HG03442 (cell line): Measurements from ENCODE around the gene FAM3B.
"Not testable (repeated sequence)": the region's sequence is repeated elsewhere in the genome, so short reads cannot be mapped to it uniquely, and the experiment has no call there.

Experiments used
- ATAC-seq: cut with Tn5 transposase; IDR thresholded peaks from one replicate; pipeline ENCODE4 v1.9.1; 2021; ENCODE audit warnings: mild to moderate bottlenecking, moderate library complexity; ENCODE audit not compliant: unreplicated experiment

Gene FAM3B

GRCh38 chr21:41316200-41317062 lies at the start of gene FAM3B:
FAM3B (plus strand) TSS chr21:41316801; CDS start chr21:41316880, 79 bp downstream.
- no peak for ATAC-seq

DNA sequence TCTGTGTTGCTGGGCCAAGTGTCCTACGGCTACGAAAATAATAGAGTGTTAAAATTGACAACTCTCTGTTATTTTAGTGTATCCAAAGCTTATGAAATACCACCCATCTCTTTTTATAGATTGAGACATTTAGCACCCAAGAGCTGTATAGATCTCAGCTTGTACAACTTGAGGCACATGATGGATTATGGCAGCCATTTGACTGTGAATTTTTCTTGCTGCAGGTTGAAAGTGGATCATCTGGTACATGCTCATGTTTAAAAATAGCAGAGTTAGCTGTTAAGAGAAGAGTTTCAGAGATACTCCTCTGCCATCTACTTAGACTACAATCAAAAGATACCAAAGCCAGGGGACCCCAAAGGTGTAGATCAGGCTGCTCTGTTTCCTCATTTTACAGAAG lies 49.3 kb upstream of the FAM3B start:
- no peak for ATAC-seq

GRCh38 chr21:41269535-41269934 lies 47.1 kb upstream of the FAM3B start:
- ATAC-seq: no peak

GRCh38 chr21:41277196-41277595 lies 39.4 kb upstream of the FAM3B start:
- no peak for ATAC-seq

- no peak for ATAC-seq
Observed at GRCh38 chr21:41277846-41278245, 38.8 kb upstream of the FAM3B start.

DNA sequence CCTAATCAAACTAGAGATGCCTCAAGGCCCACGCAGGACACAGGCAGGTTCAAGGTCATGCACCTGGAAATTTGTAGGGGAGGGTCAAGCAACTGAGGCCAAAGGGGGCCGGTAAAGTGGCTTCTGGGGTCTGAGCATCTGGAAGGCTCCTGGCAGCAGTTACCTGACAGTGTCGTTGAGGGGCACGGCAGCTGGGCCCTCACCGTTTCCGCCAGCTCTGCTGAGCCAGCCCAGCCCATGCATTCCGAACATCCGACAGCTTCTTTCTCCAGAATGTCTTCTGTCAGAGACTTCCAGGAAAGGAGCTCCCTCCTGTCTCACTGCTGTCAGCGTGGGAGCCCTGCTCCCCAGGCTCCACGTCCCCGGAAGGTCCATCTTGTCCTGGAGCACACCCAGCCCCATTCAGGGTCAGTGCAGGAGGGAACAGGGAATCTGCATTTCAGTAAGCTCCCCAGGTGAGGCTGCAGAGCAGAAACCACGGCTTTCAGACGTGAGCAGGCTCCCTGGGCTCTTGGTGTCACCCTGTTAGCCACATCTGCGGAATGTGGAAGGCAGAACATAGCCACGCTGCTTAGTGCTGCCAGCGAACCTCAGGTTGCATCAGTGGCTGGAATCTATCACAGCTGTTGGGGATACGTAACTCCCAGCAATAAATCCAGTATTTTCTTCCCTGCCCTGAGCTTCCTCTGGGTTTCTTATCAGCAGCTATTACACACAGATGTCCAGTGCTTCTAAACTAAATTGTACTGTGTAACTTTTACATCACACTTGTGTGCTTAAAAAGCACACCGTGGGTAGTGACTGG lies 36.3 kb upstream of the FAM3B start:
- ATAC-seq: no peak

- ATAC-seq: no peak
Observed at GRCh38 chr21:41282412-41282811, 34.2 kb upstream of the FAM3B start.

- no peak for ATAC-seq
Observed at GRCh38 chr21:41283211-41283818, 33.3 kb upstream of the FAM3B start.

- no peak for ATAC-seq
Observed at GRCh38 chr21:41289431-41289830, 27.2 kb upstream of the FAM3B start.

GRCh38 chr21:41290106-41290799 lies 26.3 kb upstream of the FAM3B start:
- ATAC-seq: no peak

GRCh38 chr21:41294548-41295231 lies 21.9 kb upstream of the FAM3B start:
- no peak for ATAC-seq

- no peak for ATAC-seq
Observed at GRCh38 chr21:41295721-41296254, 20.8 kb upstream of the FAM3B start.

- ATAC-seq: no peak
Observed at GRCh38 chr21:41302976-41303375, 13.6 kb upstream of the FAM3B start.

DNA sequence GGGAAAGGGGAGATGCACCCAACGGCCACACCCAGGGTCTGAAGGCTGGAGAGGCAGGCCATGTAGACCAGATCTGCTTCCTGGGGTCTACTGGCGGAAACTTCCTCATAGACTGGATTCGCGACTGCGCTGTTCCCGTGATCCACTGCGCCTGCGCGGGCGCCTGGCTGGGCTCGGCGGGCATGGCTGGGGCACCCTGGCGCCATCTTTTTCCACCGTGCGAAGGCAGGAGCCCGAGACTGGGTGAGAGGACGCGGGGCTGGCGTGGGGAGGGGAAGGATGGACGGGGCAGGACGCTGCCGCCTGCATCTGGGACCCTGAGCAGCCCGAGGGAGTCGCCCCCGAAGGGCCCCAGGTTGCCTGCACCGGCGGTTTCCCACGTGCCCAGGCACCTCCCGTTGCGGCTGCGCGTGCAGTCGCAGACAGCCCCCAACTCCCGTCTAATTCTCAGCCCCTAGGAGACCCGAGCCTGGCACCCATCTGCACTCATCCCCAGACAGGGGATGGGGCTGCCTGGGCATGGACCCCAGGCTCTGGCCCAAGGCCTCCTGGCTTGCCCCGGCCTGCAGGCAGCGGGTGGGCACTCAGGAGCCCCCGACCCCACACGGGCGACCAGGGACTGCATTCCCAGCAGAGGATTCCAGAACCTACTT lies 12.4 kb upstream of the FAM3B start:
- ATAC-seq: no peak

- ATAC-seq: no peak
Observed at GRCh38 chr21:41307219-41307618, 9.4 kb upstream of the FAM3B start.

DNA sequence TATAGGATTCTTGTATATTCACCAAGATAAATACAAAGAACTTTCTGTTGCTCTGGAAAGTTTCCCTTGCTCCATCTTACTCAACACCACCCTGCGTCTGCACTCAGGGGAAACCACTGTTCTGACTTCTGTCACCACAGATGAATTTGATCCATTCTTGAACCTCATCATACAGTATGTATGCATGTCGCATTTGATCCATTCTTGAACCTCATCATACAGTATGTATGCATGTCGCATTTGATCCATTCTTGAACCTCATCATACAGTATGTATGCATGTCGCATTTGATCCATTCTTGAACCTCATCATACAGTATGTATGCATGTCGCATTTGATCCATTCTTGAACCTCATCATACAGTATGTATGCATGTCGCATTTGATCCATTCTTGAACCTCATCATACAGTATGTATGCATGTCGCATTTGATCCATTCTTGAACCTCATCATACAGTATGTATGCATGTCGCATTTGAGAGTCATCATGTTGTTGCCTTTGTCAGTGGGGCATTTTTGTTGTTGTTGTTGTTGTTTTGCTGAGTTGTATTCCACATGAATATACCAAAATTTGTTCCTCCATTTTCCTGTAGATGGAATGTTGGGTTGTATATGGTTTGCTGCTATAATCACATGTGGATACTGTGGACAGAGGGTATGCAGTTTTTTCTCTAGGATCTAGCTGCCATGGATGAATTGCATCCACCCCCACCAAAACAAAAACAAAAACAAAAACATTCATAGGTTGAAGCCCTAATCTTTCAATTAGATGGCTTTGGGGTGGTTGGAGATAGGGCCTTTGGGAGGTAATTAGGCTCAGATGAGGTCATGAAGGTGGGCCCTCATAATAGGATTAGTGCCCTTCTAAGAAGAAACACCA lies 3.1 kb upstream of the FAM3B start:
- ATAC-seq: not testable (repeated sequence)

DNA sequence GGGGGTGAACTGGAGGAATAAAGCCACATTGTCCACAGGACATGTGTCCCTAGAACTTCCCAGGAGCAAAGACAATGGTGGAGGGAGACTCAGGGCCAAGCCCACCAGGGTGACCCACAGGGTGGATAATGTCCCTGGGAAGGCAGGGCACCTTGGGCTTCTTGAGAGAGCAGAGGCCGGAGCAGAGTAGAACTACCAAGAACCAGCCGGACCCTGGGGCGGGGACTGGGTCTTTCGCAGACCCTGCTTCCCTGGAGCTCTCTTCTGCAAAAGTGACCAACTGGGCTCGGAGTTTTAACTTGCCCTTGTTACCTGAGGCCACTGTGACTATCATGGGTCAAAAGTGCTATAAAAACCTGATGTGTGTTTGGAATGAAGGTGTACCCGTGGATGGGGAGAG lies 875 bp upstream of the FAM3B start:
- no peak for ATAC-seq

GRCh38 chr21:41317063-41317392 lies 427 bp downstream of the FAM3B start:
- no peak for ATAC-seq

GRCh38 chr21:41317458-41317857 lies 857 bp downstream of the FAM3B start:
- no peak for ATAC-seq
